Prostate gland (tissue), 2 donors: ENCODE results near the gene HOMEZ. TPM values are rescaled to one million over a fixed set of nuclear protein-coding genes. Genes with fewer than 3 reads are reported as not detected.
"Not testable (repeated sequence)": the region's sequence is repeated elsewhere in the genome, so short reads cannot be mapped to it uniquely, and the experiment has no call there.

ENCODE experiments used
- DNase-seq: peaks from one replicate; pipeline ENCODE4 v3.0.0-alpha.2; 2019; ENCODE audit warnings: low spot score
- H3K27ac ChIP-seq, 2 donors: fragments of 200-600 bp; sonication (generic); 2 replicates each; pipeline ENCODE4 v1.5.1; 2017 to 2019
- H3K27me3 ChIP-seq: fragments of 200-600 bp; sonication (generic); replicated peaks from 2 replicates; pipeline ENCODE4 v1.5.1; 2019; ENCODE audit not compliant: insufficient read depth
- H3K36me3 ChIP-seq, 2 donors: fragments of 200-600 bp; sonication (generic); 1 replicate in 1 of 2; 2 replicates in 1 of 2; pipeline versions ENCODE4 v1.5.1 to v1.8.1; 2017 to 2019
- H3K4me1 ChIP-seq: fragments of 200-600 bp; sonication (generic); replicated peaks from 2 replicates; pipeline ENCODE4 v1.5.1; 2019
- H3K4me3 ChIP-seq, 2 donors: fragments of 200-600 bp; sonication (generic); 2 replicates each; pipeline ENCODE4 v1.5.1; 2017 to 2019
- H3K9me3 ChIP-seq: fragments of 200-600 bp; sonication (generic); 2 replicates; pipeline ENCODE4 v1.5.1; 2017
- POLR2A ChIP-seq: fragments of 450-650 bp; IDR thresholded peaks from one replicate; pipeline ENCODE4 v1.6.1; 2016; ENCODE audit warnings: antibody characterized with exemption, mild to moderate bottlenecking
- POLR2AphosphoS5 ChIP-seq: sonication (generic); formaldehyde crosslinking; IDR thresholded peaks from one replicate; pipeline ENCODE4 v1.6.1; 2017; ENCODE audit warnings: antibody characterized with exemption
- WGBS: methylation state at CpG from one replicate; pipeline ENCODE4 v1.1.5; 2018; 5-methylcytosine and 5-hydroxymethylcytosine counted together
- intact Hi-C: fragments of 100-400 bp; cut with DNase I; formaldehyde crosslinking; loops from one replicate; pipeline ENCODE4 v1.14.2; 2022
- small RNA-seq, 2 donors: library from RNA; depleted of rRNA; stranded (forward); fragments of <200 nt; gene quantifications; one replicate each; pipeline ENCODE3, GENCODE V24; 2016
- total RNA-seq, 2 donors: library from RNA; depleted of rRNA; stranded (reverse); fragments of >200 nt; gene quantifications; one replicate each; pipeline ENCODE4 v1.1.0, GENCODE V29; 2016
- TF ChIP-seq, protein P1 (sequence below), 4 experiments: fragments of 200-600 bp in 2 of 4; fragments of 450-650 bp in 2 of 4; sonication (generic) in 2 of 4; IDR thresholded peaks; 1 replicate in 3 of 4; 2 replicates in 1 of 4; pipeline ENCODE4 v1.5.1; 2016 to 2019; ENCODE audit warnings: antibody characterized with exemption in 4 of 4, mild to moderate bottlenecking in 2 of 4, moderate library complexity in 2 of 4

The HOMEZ gene
- total RNA-seq, 2 donors from 2014 or later = 15.3 to 22.0 TPM

- H3K4me3 ChIP-seq = no peak overlapping the region
- 95% methylated on average over 1 of the region's 1 CpG for WGBS
- H3K9me3 ChIP-seq = no peaks in the 10 kb centered on the region
These were observed 57.1 kb downstream of the HOMEZ start for GRCh38 chr14:23228812-23229211.

DNA sequence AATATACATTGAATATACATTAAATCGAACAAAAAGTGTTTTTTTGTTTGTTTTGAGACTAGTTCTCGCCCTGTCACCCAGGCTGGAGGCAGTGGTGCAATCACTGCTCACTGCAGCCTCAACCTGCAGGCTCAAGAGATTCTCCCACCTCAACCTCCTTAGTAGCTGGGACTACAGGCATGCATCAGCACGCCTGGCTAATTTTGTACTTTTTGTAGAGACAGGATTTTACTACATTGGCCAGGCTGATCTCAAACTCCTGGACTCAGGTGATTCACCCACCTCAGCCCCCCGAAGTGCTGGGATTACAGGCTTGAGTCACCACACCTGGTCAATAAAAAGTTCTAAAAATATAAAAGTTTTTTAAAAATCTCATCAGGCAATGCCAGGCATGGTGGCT, 58.4 kb downstream of the HOMEZ start:
- Histone ChIP-seq H3K27ac (no peak overlapping the region), H3K4me1 (no peaks in the 10 kb centered on the region), H3K4me3 (no peak overlapping the region), H3K27me3 (no peaks in the 10 kb centered on the region), H3K9me3 (no peaks in the 10 kb centered on the region), H3K36me3 (no peaks in the 10 kb centered on the region)
- 51% methylated on average over 4 of the region's 4 CpGs for WGBS
- no peak for DNase-seq
- TF ChIP-seq POLR2AphosphoS5 (no peak), POLR2A (no peak)
- TF ChIP-seq, protein P1, sequence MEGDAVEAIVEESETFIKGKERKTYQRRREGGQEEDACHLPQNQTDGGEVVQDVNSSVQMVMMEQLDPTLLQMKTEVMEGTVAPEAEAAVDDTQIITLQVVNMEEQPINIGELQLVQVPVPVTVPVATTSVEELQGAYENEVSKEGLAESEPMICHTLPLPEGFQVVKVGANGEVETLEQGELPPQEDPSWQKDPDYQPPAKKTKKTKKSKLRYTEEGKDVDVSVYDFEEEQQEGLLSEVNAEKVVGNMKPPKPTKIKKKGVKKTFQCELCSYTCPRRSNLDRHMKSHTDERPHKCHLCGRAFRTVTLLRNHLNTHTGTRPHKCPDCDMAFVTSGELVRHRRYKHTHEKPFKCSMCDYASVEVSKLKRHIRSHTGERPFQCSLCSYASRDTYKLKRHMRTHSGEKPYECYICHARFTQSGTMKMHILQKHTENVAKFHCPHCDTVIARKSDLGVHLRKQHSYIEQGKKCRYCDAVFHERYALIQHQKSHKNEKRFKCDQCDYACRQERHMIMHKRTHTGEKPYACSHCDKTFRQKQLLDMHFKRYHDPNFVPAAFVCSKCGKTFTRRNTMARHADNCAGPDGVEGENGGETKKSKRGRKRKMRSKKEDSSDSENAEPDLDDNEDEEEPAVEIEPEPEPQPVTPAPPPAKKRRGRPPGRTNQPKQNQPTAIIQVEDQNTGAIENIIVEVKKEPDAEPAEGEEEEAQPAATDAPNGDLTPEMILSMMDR (IDR thresholded peaks at IDR 0.05) = no peak
- intact Hi-C loops = no loop called here

More at GRCh38 chr14:23228812-23229211, 57.1 kb downstream of the HOMEZ start:
- H3K27ac ChIP-seq = no peak overlapping the region
- H3K4me1 ChIP-seq = no peaks in the 10 kb centered on the region
- no peaks in the 10 kb centered on the region for H3K36me3 ChIP-seq
- DNase-seq = no peak
- intact Hi-C loops = no loop called here
- TF ChIP-seq, protein P1 (IDR thresholded peaks at IDR 0.05) = no peak
- no peak for TF ChIP-seq POLR2AphosphoS5
- TF ChIP-seq POLR2A = no peak
- no peaks in the 10 kb centered on the region for H3K27me3 ChIP-seq

DNA sequence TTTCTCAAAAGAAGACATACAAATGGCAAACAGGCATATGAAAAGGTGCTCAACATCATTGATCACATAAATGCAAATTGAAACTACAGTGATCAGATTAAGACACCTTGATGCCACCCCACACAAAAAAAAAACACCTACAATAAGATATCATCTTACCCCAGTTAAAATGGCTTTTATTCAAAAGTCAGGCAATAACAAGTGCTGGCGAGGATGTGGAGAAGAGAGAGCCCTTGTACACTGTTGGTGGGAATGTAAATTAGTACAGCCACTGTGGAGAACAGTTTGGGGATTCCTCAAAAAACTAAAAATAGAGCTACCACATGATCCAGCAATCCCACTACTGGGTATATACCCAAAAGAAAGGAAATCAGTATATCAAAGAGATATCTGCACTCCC, 61.0 kb downstream of the HOMEZ start:
- H3K27me3 ChIP-seq, H3K4me1 ChIP-seq, H3K27ac ChIP-seq, DNase-seq, H3K9me3 ChIP-seq, H3K36me3 ChIP-seq, H3K4me3 ChIP-seq, intact Hi-C loops: not testable (repeated sequence)
- 93% methylated on average over 1 of the region's 1 CpG for WGBS

Small RNAs within 50 kb of the gene (small RNA-seq; reads per million reads assigned to genes)
- 0 reads per million in 2 donors for gene AL049829.1
- gene RNU6-1046P = 0 reads per million in 2 donors

Other genes with a start within 250 kb of the HOMEZ start
- gene PSMB11, start 243.9 kb downstream of the HOMEZ start, total RNA-seq = not detected
- gene CDH24, start 228.6 kb downstream of the HOMEZ start, total RNA-seq = 1 to 10 TPM; 4.0 to 7.2 TPM
- 100 to 1,000 TPM in 1 of 2 donors, 10 to 100 TPM in 1; 86.6 to 168 TPM for gene ACIN1, start 191.0 kb downstream of the HOMEZ start, total RNA-seq
- 10 to 100 TPM; 20.3 to 32.3 TPM for gene C14orf119, start 190.6 kb downstream of the HOMEZ start, total RNA-seq
- gene CIROP, start 181.1 kb downstream of the HOMEZ start, total RNA-seq = not detected
- gene CEBPE, start 166.9 kb downstream of the HOMEZ start, total RNA-seq = not detected
- gene SLC7A8, start 102.5 kb downstream of the HOMEZ start, total RNA-seq = 100 to 1,000 TPM; 119 to 143 TPM
- gene RNF212B, start 48.2 kb downstream of the HOMEZ start, total RNA-seq = 10 to 100 TPM in 1 of 2 donors, not detected in 1; 21.1 TPM
- gene PPP1R3E, start 16.7 kb upstream of the HOMEZ start, total RNA-seq = 10 to 100 TPM in 1 of 2 donors, 1 to 10 TPM in 1; 4.9 to 20.2 TPM
- gene BCL2L2, start 20.7 kb upstream of the HOMEZ start, total RNA-seq = 10 to 100 TPM; 45.4 to 87.3 TPM
- 100 to 1,000 TPM in 1 of 2 donors, 10 to 100 TPM in 1; 62.7 to 113 TPM for gene PABPN1, start 35.3 kb upstream of the HOMEZ start, total RNA-seq
- 100 to 1,000 TPM; 207 to 351 TPM for gene SLC22A17, start 66.8 kb upstream of the HOMEZ start, total RNA-seq
- 10 to 100 TPM; 26.5 to 53.2 TPM for gene EFS, start 79.0 kb upstream of the HOMEZ start, total RNA-seq
- gene IL25, start 86.7 kb upstream of the HOMEZ start, total RNA-seq = not detected
- gene CMTM5, start 90.9 kb upstream of the HOMEZ start, total RNA-seq = 1 to 10 TPM in 1 of 2 donors, not detected in 1; 1.5 TPM
- 1 to 10 TPM in 1 of 2 donors, not detected in 1; 3.1 TPM for gene MYH6, start 122.1 kb upstream of the HOMEZ start, total RNA-seq
- 10 to 100 TPM in 1 of 2 donors, under 1 TPM in 1; 0.28 to 40.1 TPM for gene MYH7, start 149.5 kb upstream of the HOMEZ start, total RNA-seq
- 10 to 100 TPM; 33.7 to 37.0 TPM for gene NGDN, start 183.6 kb upstream of the HOMEZ start, total RNA-seq